Measurements from ENCODE around the gene HIGD1B.

DNA sequence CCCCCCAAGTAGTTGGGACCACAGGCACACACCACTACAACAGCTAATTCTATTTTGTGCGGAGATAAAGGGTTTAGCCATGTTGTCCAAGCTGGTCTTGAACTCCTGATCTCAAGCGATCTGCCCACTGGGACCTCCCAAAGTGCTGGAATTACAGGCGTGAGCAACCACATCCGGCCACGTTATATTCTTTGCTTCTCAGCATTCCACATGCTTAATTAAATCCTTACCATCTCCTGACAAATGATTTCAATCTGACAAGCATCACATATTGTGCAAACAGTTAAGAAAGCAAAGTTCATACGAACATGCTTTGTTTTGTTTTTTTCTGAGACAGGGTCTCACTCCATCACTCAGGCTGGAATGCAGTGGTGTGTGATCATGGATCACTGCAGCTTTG is 18.2 kb downstream of the HIGD1B start:
- TF ChIP-seq GATA2 (IDR thresholded peaks at IDR 0.05; ENCODE audit: low read depth, low read length) = no peak
- TF ChIP-seq GATA3 (IDR thresholded peaks at IDR 0.05; ENCODE audit: low read depth, low read length) = no peak

All from SH-SY5Y (cell line).